ENCODE results near the gene MAVS.
A peak's percentile ranks its signal among the peaks of the same experiment; 100 is the strongest.
"Not testable (repeated sequence)": the region's sequence is repeated elsewhere in the genome, so short reads cannot be mapped to it uniquely, and the experiment has no call there.

The MAVS gene

GRCh38 chr20:3888622-3889488 lies 42.2 kb downstream of the MAVS start, which contains the start of gene PANK2:
PANK2 (plus strand) TSS chr20:3889387.
- peak; percentile 95 for DNase-seq (ENCODE audit: low read depth)

- DNase-seq (ENCODE audit: low read depth), result peak; percentile 19
Observed at GRCh38 chr20:3889489-3890397, 43.1 kb downstream of the MAVS start.

- no peak for DNase-seq (ENCODE audit: low read depth)
Observed at GRCh38 chr20:3890398-3890751, 43.7 kb downstream of the MAVS start.

DNA sequence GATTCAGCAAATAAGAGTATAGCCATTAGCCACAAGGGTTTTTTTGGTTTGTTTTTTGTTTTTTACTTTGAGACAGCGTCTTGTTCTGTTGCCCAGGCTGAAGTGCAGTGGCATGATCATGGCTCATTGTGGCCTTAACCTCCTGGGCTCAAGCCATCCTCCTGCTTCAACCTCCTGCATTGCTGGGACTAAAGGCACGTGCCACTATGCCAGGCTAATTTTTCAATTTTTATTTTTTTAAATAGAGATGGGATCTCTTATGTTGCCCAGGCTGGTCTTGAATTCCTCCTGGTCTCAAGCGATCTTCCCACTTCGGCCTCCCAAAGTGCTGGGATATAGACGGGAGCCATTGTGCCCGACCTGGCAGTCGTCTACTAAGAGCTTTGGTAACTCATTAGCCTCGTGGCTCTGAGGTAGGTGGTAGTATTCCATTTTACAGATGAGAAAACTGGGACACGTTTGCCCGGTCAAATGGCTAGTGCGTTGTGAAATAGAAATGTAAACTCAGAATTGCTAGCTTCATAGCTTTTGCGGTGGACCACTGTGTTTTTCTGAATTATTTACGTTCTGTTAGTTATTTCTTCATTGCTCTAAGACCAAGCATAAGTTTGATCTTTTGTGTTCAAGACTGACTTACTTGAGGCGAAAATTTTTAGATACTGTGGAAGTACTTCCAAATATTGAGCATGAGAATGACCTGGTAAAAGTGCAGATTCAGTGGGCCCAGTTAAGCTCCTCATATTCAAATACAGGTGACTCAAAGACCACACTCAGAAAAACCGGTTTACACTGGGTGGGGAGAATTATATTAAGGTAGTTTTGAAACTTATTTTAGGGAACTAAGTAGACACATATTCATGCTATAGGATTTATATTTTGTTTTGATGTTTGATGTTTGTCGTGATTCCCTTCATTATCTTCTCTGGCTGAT lies 44.6 kb downstream of the MAVS start:
- DNase-seq (ENCODE audit: low read depth), result no peak

DNA sequence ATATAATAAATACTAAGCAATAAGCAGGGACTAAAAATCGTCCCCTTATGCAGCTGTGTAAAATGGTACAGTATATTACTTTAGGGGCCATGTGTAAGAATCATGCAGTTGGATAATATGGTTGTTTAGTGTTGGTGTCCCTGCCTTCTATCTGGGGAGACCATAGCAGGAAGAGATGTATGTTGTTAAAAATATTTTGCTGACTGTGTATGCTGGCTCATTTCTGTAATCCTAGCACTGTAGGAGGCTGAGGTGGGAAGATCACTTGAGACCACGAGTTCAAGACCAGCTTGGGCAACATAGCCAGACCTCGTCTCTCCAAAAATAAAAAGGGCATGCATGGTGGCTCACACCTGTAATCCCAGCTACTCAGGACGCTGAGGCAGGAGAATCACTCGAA lies 48.2 kb downstream of the MAVS start:
- DNase-seq (ENCODE audit: low read depth), result no peak

- no peak for DNase-seq (ENCODE audit: low read depth)
Observed at GRCh38 chr20:3896302-3896701, 49.7 kb downstream of the MAVS start.

DNA sequence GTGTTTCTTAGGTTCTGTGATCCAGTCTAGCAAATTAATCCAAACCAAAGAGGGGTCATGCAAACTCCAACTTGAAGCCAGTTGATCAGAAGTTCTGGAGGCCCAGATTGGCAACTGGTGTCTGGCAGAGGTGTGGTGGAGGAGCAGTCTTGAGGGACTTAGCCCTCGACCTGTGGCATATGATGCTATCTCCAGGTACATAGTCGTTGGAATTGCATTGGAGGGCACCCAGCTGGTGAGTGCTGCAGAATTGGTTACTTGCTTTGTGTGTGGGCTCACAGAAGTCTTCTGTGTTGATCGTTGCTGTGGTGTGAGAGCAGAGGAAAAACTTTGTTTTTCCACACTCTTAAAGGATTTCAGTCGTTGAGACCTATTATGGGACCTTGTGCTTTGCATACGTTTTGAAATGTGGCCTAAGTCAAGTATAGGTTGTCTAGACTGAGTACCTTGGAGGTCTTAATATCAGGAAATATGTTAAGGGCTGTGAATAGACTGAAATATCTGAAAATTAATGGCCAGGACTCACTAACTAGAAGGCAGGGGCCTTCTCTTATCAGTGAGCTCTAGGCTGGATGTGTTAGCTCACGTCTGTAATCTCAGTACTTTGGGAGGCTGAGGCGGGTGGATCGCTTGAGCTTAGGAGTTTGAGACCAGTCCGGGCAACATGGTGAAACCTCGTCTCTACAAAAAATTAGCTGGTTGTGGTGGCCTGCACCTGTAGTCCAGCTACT lies 50.4 kb downstream of the MAVS start:
- no peak for DNase-seq (ENCODE audit: low read depth)

DNA sequence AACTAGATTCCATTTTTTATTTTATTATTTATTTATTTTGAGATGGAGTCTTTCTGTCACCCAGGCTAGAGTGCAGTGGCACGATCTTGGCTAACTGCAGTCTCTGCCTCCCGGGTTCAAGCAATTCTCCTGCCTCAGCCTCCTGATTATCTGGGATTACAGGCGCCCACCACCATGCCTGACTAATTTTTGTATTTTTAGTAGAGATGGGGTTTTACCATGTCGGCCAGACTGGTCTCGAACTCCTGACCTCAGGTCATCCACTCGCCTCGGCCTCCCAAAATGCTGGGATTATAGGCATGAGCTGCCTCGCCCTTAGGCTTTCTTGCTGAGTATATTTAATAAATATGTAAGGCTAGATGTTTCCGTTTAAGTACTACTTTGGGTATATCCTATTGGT lies 51.5 kb downstream of the MAVS start:
- DNase-seq (ENCODE audit: low read depth), result not testable (repeated sequence)

- DNase-seq (ENCODE audit: low read depth), result no peak
Observed at GRCh38 chr20:3898639-3899038, 52.0 kb downstream of the MAVS start.

GRCh38 chr20:3900187-3900604 lies 53.6 kb downstream of the MAVS start:
- DNase-seq (ENCODE audit: low read depth), result no peak

- no peak for DNase-seq (ENCODE audit: low read depth)
Observed at GRCh38 chr20:3901028-3901705, 54.5 kb downstream of the MAVS start.

- no peak for DNase-seq (ENCODE audit: low read depth)
Observed at GRCh38 chr20:3901706-3902440, 55.2 kb downstream of the MAVS start.

DNA sequence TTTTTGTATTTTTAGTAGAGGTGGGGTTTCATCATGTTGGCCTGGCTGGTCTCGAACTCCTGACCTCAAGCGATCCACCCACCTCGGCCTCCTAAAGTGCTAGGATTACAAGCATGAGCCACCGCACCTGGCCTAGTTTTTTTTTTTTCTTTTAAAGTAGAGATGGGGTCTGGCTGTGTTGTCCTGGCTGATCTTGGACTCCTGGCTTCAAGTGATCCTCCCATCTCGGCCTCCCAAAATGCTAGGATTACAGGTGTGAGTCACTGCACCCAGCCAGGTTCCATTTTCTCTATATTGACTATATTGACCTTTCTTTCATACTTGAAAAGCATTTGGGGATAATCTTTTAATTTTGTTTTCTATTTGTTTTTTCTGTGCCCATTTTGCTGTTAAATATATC lies 55.8 kb downstream of the MAVS start:
- DNase-seq (ENCODE audit: low read depth), result no peak

- no peak for DNase-seq (ENCODE audit: low read depth)
Observed at GRCh38 chr20:3904224-3904623, 57.6 kb downstream of the MAVS start.

GRCh38 chr20:3904857-3905256 lies 58.2 kb downstream of the MAVS start:
- DNase-seq (ENCODE audit: low read depth), result no peak

DNA sequence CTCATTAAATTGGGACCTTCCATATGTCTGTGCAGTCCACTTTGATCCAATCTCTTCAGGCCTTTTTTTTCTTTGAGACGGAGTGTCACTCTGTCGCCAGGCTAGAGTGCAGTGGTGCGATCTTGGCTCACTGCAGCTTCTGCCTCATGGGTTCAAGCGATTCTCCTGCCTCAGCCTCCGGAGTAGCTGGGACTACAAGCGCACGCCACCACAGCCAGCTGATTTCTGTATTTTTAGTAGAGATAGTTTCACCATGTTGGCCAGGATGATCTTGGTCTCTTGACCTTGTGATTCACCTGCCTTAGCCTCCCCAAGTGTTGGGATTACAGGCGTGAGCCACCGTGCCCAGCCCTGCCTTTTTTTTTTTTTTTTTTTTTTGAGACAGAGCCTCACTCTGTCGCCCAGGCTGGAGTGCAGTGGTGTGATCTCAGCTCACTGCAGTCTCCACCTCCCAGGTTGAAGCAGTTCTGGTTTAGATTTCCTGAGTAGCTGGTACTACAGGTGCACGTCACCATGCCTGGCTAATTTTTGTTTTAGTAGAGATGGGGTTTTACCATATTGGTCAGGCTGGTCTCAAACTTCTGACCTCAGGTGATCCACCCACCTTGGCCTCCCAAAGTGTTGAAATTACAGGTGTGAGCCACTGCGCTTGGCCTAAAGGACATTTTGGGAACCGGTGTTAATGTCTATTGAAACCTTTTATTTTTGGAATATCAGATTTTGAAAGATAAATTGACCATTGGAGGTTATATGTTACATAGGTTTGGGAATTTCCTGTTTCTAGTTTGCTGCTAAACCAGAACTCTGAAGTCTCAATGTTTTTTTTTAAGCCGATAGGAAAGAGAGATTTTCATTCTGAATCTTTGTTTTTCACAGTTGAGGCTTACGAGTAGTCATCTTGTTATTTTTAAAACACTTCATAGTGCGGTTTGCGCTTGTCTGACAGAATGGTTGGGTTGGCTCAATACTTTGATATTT lies 60.4 kb downstream of the MAVS start:
- peak; percentile 25 for DNase-seq (ENCODE audit: low read depth)

DNA sequence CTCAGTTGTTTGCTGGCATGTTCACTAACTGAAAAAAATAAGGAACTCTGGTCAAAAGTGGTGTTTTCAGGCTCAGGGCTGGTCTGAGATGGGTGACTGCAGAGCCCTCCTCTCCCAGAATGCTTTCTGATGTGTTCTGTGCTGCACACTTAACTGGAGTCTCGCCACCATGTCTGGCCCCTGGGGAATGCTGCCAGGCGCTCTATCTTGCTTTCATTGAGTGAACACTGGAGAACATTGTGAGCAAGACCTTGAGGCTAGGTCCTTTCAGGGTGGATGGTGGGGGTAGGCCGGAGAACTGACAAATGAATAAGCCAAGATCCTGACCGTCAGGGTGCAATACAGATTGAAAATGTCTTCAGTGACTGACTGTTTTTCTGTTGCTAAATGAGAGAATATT lies 62.0 kb downstream of the MAVS start:
- no peak for DNase-seq (ENCODE audit: low read depth)

DNA sequence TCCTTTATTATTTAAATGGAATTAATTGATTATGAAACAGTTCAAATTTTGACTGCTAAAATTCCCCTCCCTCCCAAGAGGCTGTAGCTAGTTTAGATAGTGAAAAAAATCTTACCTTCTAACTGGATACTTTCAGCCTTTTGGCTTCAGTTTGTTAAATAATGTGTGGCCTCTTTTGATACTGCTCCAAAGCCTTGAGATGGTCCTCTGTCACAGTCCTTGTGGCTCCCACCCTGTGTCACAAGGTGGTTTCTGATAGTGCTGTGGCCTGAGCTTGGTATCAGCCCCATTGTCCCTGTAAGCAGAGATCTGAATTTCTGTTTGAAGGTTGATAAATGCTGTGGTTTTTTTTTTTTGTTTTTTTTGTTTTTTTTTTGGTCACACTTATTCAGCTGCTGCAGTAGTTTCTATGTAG lies 63.3 kb downstream of the MAVS start:
- DNase-seq (ENCODE audit: low read depth), result no peak

DNA sequence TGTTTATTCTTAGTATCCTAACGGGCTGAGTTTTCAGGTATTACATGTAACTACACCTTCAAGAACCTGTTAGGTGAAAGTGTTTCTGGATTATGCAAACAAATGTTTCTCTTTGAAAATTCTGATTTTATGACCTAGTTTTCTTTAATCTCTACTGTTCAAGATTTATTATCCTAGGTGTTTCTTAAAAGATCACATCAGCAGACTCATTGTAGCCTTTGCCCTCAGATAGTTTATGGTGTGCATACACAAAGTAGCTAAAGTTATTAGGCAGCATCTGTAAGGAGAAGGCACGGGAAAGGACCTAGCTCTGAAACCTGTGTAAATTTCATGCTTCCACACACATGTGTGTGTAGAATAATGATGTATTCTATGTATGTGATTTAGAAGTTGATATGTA lies 64.2 kb downstream of the MAVS start:
- DNase-seq (ENCODE audit: low read depth), result no peak
